SK-N-SH (cell line): ENCODE measurements around the gene PPP5C. TPM values are rescaled to one million over a fixed set of nuclear protein-coding genes. Genes with fewer than 3 reads are reported as not detected.

ENCODE experiments used
- CTCF ChIA-PET: fragments of 300-600, 350-600 bp; formaldehyde crosslinking; extraction: SDS; loops from one replicate; lab custom pipeline; 2021; lab: Yijun Ruan, JAX
- POLR2A ChIA-PET: fragments of 350-600 bp; sonication (Branson Sonifier 250); formaldehyde crosslinking; extraction: SDS; loops from one replicate; lab custom pipeline; 2020; ENCODE audit warnings: antibody characterized with exemption, inconsistent platforms; lab: Yijun Ruan, JAX
- DNase-seq: peaks from one replicate; pipeline ENCODE4 v3.0.0; 2012
- H2AFZ ChIP-seq: fragments of 200-600 bp; sonication (generic); 2 replicates; pipeline ENCODE4 v1.8.1; 2016; ENCODE audit warnings: antibody characterized with exemption, mild to moderate bottlenecking, low read depth
- H3F3A ChIP-seq: fragments of 200-600 bp; sonication (generic); replicated peaks from 2 replicates; pipeline ENCODE3; 2016; ENCODE audit warnings: antibody characterized with exemption, mild to moderate bottlenecking; ENCODE audit not compliant: insufficient read depth
- H3K27ac ChIP-seq, 2 experiments: fragments of 200-500 bp in 1 of 2; fragments of 200-600 bp in 1 of 2; sonication (Bioruptor generic) in 1 of 2; sonication (generic), shearing (Covaris generic) in 1 of 2; 2 replicates each; pipeline versions ENCODE4 v1.5.1 to v1.6.1; 2014 to 2016; ENCODE audit warnings: low read depth in 2 of 2, inconsistent platforms in 1 of 2, low read length in 1 of 2, mild to moderate bottlenecking in 1 of 2, mixed read lengths in 1 of 2
- H3K27me3 ChIP-seq: fragments of 200-600 bp; sonication (generic), shearing (Covaris generic); 2 replicates; pipeline ENCODE4 v1.6.1; 2016; ENCODE audit warnings: mixed run types; ENCODE audit not compliant: insufficient read depth
- H3K36me3 ChIP-seq, 2 experiments: fragments of 200-500 bp in 1 of 2; fragments of 200-600 bp in 1 of 2; sonication (Bioruptor generic) in 1 of 2; sonication (generic) in 1 of 2; replicated peaks in 1 of 2; 2 replicates each; pipeline versions ENCODE3 to v1.5.1; 2014 to 2016; ENCODE audit warnings: low read length in 1 of 2, mild to moderate bottlenecking in 1 of 2; ENCODE audit not compliant: insufficient read depth in 2 of 2, control insufficient read depth in 1 of 2
- H3K4me1 ChIP-seq, 2 experiments: fragments of 200-500 bp in 1 of 2; fragments of 200-600 bp in 1 of 2; sonication (Bioruptor generic) in 1 of 2; sonication (generic), shearing (Covaris generic) in 1 of 2; 2 replicates each; pipeline versions ENCODE4 v1.5.1 to v1.6.1; 2014 to 2016; ENCODE audit warnings: low read depth in 1 of 2, low read length in 1 of 2, mixed run types in 1 of 2; ENCODE audit not compliant: insufficient read depth in 2 of 2, control insufficient read depth in 1 of 2
- H3K4me2 ChIP-seq: fragments of 200-600 bp; sonication (generic), shearing (Covaris generic); 2 replicates; pipeline ENCODE4 v1.6.1; 2017; ENCODE audit warnings: mixed run types
- H3K4me3 ChIP-seq, 2 experiments: fragments of 200-500 bp in 1 of 2; fragments of 200-600 bp in 1 of 2; sonication (Bioruptor generic) in 1 of 2; sonication (generic), shearing (Covaris generic) in 1 of 2; 2 replicates each; pipeline versions ENCODE4 v1.5.1 to v1.8.1; 2014 to 2016; ENCODE audit warnings: low read depth in 2 of 2, inconsistent platforms in 1 of 2, low read length in 1 of 2, mild to moderate bottlenecking in 1 of 2, mixed read lengths in 1 of 2, moderate library complexity in 1 of 2
- H3K79me2 ChIP-seq: fragments of 200-600 bp; sonication (generic); 2 replicates; pipeline ENCODE4 v1.8.1; 2017; ENCODE audit warnings: mild to moderate bottlenecking; ENCODE audit not compliant: insufficient read depth
- H3K9ac ChIP-seq: fragments of 200-600 bp; sonication (generic); 2 replicates; pipeline ENCODE4 v1.6.1; 2017; ENCODE audit warnings: mixed run types
- H3K9me2 ChIP-seq: fragments of 200-600 bp; sonication (generic); 2 replicates; pipeline ENCODE4 v1.6.1; 2017; ENCODE audit warnings: mixed run types
- H3K9me3 ChIP-seq: fragments of 200-600 bp; sonication (generic); 2 replicates; pipeline ENCODE4 v1.6.1; 2017; ENCODE audit warnings: mixed run types, mild to moderate bottlenecking, moderate library complexity
- H4K20me1 ChIP-seq: fragments of 200-600 bp; sonication (generic); 2 replicates; pipeline ENCODE4 v1.6.1; 2017; ENCODE audit warnings: mild to moderate bottlenecking, mixed run types; ENCODE audit not compliant: insufficient read depth
- ELF1 ChIP-seq: IDR thresholded peaks from 2 replicates; pipeline ENCODE4 v1.4.0; 2012
- EZH2phosphoT487 ChIP-seq: fragments of 200-600 bp; sonication (generic); IDR thresholded peaks from 2 replicates; pipeline ENCODE4 v1.6.1; 2017; ENCODE audit warnings: low read depth, mixed run types, mild to moderate bottlenecking, antibody characterized with exemption, moderate library complexity, borderline replicate concordance
- FOXJ3 ChIP-seq: sonication (generic); formaldehyde crosslinking; IDR thresholded peaks from 2 replicates; pipeline ENCODE4 v1.5.1; 2020; ENCODE audit warnings: mild to moderate bottlenecking, missing genetic modification reagents
- FOXM1 ChIP-seq: IDR thresholded peaks from 2 replicates; pipeline ENCODE4 v1.4.0; 2012; ENCODE audit warnings: low read depth, mild to moderate bottlenecking
- GABPA ChIP-seq: IDR thresholded peaks from 2 replicates; pipeline ENCODE4 v1.4.0; 2012; ENCODE audit warnings: low read depth, mild to moderate bottlenecking
- GATA2 ChIP-seq: sonication (generic); formaldehyde crosslinking; IDR thresholded peaks from 2 replicates; pipeline ENCODE4 v1.5.0; 2020; ENCODE audit warnings: mild to moderate bottlenecking, missing genetic modification reagents
- IRF3 ChIP-seq: fragments of 150-350 bp; IDR thresholded peaks from 2 replicates; pipeline ENCODE4 v1.6.1; 2016; ENCODE audit warnings: mild to moderate bottlenecking, low read depth, low read length
- MAX ChIP-seq: IDR thresholded peaks from 2 replicates; pipeline ENCODE4 v1.4.0; 2012; ENCODE audit warnings: low read depth
- MEF2A ChIP-seq: IDR thresholded peaks from 2 replicates; pipeline ENCODE4 v1.4.0; 2012; ENCODE audit warnings: low read depth, borderline replicate concordance
- MXI1 ChIP-seq: IDR thresholded peaks from 2 replicates; pipeline ENCODE4 v1.6.1; 2012; ENCODE audit warnings: mild to moderate bottlenecking, low read depth, low read length, improper control_type of control experiment
- NFIC ChIP-seq: IDR thresholded peaks from 2 replicates; pipeline ENCODE4 v1.4.0; 2012; ENCODE audit warnings: borderline replicate concordance
- NRF1 ChIP-seq: IDR thresholded peaks from 2 replicates; pipeline ENCODE4 v1.6.1; 2012; ENCODE audit warnings: low read depth, mild to moderate bottlenecking, low read length
- POLR2AphosphoS5 ChIP-seq: IDR thresholded peaks from 2 replicates; pipeline ENCODE4 v1.6.1; 2012; ENCODE audit warnings: low read depth, low read length
- RAD21 ChIP-seq: IDR thresholded peaks from 2 replicates; pipeline ENCODE4 v1.6.1; 2012; ENCODE audit warnings: mild to moderate bottlenecking, low read length
- REST ChIP-seq: IDR thresholded peaks from 2 replicates; pipeline ENCODE4 v1.6.1; 2012; ENCODE audit warnings: mild to moderate bottlenecking, low read depth, low read length, moderate library complexity
- SMC3 ChIP-seq: IDR thresholded peaks from 2 replicates; pipeline ENCODE4 v1.6.1; 2012; ENCODE audit warnings: low read depth, low read length, improper control_type of control experiment
- TAF1 ChIP-seq: IDR thresholded peaks from 2 replicates; pipeline ENCODE4 v1.6.1; 2012; ENCODE audit warnings: low read depth, mild to moderate bottlenecking, low read length, moderate library complexity, borderline replicate concordance
- TEAD4 ChIP-seq: IDR thresholded peaks from 2 replicates; pipeline ENCODE4 v1.4.0; 2012; ENCODE audit warnings: mild to moderate bottlenecking, borderline replicate concordance; ENCODE audit not compliant: insufficient read depth
- USF1 ChIP-seq: IDR thresholded peaks from 2 replicates; pipeline ENCODE4 v1.4.0; 2012; ENCODE audit warnings: low read depth, borderline replicate concordance
- WGBS: methylation state at CpG from one replicate; pipeline ENCODE4 v1.1.6; 2017; ENCODE audit warnings: low lambda C conversion rate; 5-methylcytosine and 5-hydroxymethylcytosine counted together
- polyA plus RNA-seq, 3 experiments: library from polyadenylated mRNA; depleted of rRNA; stranded (reverse); fragments of >200 nt; gene quantifications; 2 replicates each; pipeline ENCODE4 v1.2.3, GENCODE V29; 2012

Gene PPP5C
- polyA plus RNA-seq, 1 of the 3 experiments (the other 2 are of a cell fraction): 162 TPM

GRCh38 chr19:46369817-46370216 lies 22.9 kb downstream of the PPP5C start:
- Histone ChIP-seq H3K9ac (no peak overlapping the region), H3K27ac (no peak overlapping the region), H3K9me3 (no peaks in the 10 kb centered on the region), H2AFZ (no peak overlapping the region), H3K79me2 (peaks cover 70% of the 10 kb centered on the region), H3K4me3 (no peak overlapping the region), H3F3A (no peaks in the 10 kb centered on the region), H4K20me1 (peaks cover 29% of the 10 kb centered on the region), H3K36me3 (peaks cover 4 to 18% of the 10 kb centered on the region in 2 experiments), H3K4me2 (no peak overlapping the region), H3K27me3 (no peaks in the 10 kb centered on the region), H3K9me2 (no peaks in the 10 kb centered on the region), H3K4me1 (peaks cover 29 to 30% of the 10 kb centered on the region in 2 experiments)
- ChIA-PET CTCF (interaction anchor here (1.2 to 4.9 kb wide), 4 partner anchors 22 to 146 kb away, joined by 3 to 21 read pairs (median 4); partner anchors contain the start of gene PPP5C), POLR2A (no interaction called here)
- no peak for TF ChIP-seq RAD21
- TF ChIP-seq SMC3: no peak
- TF ChIP-seq EZH2phosphoT487: no peak
- no peak for TF ChIP-seq POLR2AphosphoS5
- TF ChIP-seq MAX: no peak
- TF ChIP-seq USF1: no peak
- no peak for TF ChIP-seq GATA2 (CRISPR knock-in tag)
- no peak for TF ChIP-seq TEAD4
- no peak for TF ChIP-seq MEF2A
- no peak for TF ChIP-seq IRF3
- TF ChIP-seq NFIC: no peak
- no peak for TF ChIP-seq REST
- TF ChIP-seq GABPA: no peak
- TF ChIP-seq MXI1: no peak
- TF ChIP-seq TAF1: no peak
- TF ChIP-seq ELF1: no peak
- no peak for TF ChIP-seq NRF1
- TF ChIP-seq FOXM1: no peak
- no peak for TF ChIP-seq FOXJ3
- DNase-seq: no peak
- 92% methylated on average over 7 of the region's 7 CpGs for WGBS
